Fibroblast of skin of left quadriceps (primary cell): ENCODE results near the gene ATP13A3.
A peak's percentile ranks its signal among the peaks of the same experiment; 100 is the strongest.
"Not testable (repeated sequence)": the region's sequence is repeated elsewhere in the genome, so short reads cannot be mapped to it uniquely, and the experiment has no call there.

Experiments used
- DNase-seq, 2 experiments: peaks; one replicate each; pipeline ENCODE4 v3.0.0-alpha.2; 2013; ENCODE audit warnings: low read depth in 2 of 2

ATP13A3 gene

DNA sequence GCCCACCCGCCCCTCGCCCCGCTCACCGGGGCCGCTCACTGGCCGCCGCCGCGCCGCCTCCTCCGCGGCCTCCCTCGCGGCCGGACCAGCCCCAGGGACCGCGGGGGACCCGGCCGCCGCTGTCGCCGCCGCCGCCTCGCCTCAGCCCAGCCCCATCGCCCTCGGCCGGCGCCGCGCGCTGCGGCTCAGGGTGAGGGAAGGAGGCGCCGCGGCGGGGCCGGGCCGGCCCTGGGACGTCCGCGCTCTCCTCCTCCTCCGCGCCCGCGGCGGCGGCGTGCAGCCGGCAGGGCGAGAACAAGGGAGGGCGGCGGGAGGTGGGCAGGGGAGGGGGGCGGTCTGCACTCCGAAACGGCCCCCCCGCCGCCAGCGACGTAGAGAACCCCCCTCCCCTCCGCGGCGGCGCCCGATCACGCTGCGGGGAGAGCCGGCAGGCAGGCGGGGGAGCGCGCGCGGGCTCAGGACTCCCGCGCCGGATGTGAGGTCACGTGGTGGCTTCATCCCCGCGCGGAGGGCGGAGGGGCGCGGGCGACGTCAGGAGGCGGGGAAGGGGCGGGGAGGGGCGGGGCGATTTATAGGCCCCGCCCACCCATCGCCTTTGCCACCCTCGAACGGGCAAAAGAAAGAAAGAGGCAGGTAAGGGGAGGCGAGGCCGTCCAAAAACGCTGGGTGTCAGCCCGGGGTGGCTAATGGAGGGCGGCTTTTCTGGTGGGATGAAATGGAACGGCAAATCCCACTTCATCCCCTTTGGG, at the start of gene ATP13A3:
Gene ATP13A3 (minus strand): TSS at position 463 of the 749 bp plus-strand sequence. CDS start 24,812 bp downstream, outside the sequence.
- peak; percentile 80 to 86 for DNase-seq

DNA sequence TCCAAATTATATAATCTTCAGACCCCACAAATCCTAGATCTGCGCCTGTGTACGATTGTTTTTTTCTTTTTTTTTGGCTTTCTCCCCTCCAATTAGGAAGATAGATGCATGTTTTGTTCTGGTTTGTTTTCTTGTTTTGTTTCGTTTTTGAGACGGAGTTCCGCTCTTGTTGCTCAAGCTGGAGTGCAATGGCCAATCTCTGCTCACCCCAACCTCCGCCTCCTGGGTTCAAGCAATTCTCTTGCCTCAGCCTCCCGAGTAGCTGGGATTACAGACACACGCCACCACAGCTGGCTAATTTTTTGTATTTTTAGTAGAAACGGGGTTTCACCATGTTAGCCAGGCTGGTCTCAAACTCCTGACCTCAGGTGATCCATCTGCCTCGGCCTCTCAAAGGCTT, 48.4 kb upstream of the ATP13A3 start:
- DNase-seq = not testable (repeated sequence)

DNA sequence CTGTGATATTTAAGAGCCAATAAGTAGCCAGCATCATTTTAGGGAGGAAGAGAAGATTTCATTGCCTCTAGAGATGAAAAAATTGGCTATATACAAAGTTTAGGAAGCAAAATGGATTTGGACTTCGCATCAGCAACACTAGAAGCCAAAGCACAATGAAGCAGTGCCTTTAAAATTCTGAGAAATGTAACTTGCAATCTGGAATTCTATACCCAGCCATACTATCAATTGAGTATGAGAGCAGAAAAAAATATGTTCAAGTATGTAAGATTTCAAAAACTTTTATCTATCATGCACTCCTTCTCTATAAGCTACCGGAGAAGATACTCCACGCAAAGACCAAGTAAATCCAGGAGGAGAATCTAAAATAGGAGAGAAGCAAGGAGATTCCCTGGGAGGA, 47.4 kb upstream of the ATP13A3 start:
- no peak for DNase-seq

DNA sequence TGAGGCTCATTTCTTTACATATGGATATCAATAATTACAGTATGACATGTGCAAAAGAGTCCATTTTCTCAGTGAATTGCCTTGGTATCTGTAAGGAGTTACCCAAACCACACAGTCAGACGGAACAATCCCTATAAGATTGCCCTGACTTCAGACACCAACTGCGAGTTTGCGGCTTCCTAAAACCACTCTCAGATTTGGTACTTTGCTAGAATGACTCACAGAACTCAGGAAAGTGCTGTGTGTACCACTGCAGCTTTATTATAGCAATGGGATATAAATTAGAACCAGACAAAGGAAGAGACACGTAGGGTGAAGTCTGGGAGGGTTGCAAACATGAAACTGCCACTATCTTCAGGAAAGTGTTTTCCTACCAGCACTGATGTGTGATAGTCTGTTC, 45.8 kb upstream of the ATP13A3 start:
- DNase-seq = peak; percentile 62 to 67

DNA sequence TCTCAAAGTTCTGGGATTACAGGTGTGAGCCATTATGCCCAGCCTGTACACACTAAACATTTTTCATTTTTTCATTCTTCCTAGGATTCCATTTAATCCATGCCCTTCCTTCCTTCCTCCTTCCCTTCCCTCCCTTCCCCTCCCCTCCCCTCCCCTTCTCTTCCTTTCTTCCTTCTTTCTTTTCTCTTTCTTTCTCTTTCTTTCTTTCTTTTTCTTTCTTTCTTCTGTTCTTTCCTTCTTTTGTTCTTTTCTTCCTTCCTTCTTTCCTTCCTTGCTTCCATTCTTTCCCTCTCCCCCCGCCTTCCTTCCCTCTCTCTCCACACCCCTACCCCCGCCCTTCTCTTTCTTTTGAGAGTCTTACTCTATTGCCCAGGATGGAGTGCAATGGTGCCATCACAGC, 40.9 kb upstream of the ATP13A3 start:
- no peak for DNase-seq

DNA sequence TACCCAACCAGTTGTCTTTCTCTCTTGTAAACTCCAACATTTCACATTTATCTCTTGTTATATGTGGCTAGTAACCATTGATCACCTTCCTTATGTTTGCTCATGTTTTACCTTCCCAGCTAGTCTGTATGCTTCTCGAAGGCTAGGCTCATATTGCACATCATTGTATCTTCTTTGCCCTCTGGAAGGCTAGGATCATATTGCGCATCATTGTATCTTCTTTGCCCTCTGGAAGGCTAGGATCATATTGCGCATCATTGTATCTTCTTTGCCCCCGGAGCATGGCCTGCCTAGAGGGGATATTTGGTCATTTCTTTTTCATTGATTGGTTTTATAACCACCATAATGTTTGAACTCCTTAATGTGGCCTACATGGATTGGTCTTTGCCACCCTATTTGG, 39.4 kb upstream of the ATP13A3 start:
- no peak for DNase-seq

DNA sequence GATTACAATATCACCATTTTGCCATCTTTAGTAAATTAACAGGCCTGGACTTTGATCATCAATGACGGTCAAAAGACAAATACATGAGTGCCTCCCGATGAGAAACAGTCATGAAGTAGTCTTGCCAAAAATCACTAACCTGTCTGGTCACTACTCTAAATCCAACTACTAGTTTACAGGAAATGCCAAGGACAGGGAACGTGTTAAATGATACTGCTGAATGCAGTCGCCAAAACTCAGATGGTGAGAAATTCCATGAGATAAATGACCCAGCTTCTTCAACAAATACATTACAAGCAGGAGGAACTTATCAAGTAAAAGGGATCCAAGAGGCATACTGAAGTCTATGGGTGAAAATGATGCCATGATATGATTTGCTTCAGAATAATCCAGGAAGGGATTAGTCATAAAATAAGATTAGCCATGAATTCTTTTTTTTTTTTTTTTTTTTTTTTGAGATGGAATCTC, 35.8 kb upstream of the ATP13A3 start:
- DNase-seq = no peak

DNA sequence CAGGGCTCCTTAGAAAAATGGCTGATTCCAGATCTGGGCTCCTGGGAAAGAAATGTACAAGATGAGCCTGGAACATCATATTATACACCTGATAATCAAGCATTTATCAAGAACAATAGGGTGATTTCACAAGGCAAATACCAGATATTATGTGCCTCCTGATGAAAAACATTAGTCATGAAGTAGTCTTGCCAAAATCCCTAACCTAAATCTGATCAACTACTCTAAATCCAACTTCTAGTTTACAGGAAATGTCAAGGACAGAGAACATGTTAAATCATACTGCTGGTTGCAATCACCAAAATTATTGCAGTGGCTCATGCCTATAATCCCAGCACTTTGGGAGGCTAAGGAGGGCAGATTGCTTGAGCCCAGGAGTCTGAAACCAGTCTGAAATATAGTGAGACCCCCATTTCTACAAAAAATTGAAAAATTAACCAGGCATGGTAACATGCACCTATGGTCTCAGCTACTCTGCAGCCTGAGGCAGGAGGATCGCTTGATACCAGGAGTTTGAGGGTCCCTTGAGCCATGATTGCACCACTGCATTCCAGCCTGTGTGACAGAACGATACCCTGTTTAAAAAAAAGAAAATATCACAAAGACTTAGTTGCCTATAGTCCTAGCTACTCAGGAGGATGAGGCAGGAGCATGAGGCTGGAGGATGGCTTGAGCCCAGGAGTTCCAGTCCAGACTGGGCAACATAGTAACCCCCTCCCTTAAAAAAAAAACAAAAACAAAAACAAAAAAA, 34.9 kb upstream of the ATP13A3 start:
- DNase-seq = peak; percentile 65 to 67

DNA sequence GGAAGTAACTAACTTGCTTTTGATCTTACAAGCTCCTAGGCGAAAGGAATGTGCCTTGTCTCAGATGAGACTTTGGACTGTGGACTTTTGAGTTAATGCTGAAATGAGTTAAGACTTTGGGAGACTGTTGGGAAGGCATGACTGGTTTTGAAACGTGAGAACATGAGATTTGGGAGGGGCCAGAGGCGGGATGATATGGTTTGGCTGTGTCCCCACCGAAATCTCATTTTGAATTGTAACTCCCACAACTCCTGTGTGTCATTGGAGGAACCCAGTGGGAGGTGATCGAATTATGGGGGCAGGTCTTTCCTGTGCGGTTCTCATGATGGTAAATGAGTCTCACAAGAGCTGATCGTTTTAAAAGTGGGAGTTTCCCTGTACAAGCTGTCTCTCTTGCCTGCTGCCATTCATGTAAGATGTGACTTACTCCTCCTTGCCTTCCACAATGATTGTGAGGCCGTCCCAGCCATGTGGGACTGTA, 33.9 kb upstream of the ATP13A3 start:
- not testable (repeated sequence) for DNase-seq

DNA sequence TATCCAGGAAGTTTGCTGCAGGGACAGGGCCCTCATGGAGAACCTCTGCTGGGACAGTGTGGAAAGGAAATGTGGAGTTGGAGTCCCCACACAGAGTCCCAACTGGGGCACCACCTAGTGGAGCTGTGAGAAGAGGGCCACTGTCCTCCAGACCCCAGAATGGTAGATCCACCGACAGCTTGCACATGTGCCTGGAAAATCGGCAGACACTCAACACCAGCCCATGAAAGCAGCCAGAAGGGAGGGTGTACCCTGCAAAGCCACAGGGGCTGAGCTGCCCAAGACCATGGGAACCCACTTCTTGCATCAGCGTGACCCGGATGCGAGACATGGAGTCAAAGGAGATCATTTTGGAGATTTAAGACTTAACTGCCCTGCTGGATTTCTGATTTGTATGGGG, 33.4 kb upstream of the ATP13A3 start:
- not testable (repeated sequence) for DNase-seq

DNA sequence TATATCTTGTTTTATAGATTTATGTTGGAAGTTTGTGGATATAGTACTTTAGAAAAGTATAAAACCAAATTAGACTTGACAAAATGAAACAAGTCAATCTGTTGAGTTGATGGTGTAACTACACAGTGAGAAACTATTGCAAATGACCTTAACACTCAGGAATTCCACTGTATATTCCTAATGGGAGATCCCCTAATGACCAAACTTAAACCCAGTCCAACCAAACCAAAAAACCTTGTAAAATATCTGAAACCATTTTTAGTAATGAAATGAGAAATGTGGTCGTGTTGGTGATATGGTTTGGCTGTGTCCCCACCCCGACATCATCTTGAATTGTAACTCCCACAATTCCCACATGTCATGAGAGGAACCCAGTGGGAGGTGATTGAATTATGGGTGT, 31.9 kb upstream of the ATP13A3 start:
- DNase-seq = no peak

DNA sequence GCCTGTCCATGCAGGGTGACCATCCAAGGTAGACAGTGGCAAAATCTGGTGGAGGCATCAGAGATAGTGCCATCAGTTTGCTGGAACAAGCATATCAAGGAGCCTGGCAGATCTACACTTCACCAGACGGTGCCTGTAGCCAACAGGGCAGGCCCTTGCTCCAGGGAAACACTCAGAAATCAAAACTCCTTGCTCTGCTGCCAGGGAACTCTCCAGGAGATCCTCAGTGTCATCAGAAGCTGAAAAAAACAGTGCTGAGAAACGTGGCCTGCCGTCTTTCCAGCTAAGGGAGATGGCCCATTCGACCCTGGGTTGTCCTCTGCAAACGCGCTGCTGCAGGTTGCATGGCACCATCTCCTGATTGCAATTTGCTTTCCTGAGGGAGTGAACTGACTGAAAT, 30.5 kb upstream of the ATP13A3 start:
- DNase-seq = no peak

DNA sequence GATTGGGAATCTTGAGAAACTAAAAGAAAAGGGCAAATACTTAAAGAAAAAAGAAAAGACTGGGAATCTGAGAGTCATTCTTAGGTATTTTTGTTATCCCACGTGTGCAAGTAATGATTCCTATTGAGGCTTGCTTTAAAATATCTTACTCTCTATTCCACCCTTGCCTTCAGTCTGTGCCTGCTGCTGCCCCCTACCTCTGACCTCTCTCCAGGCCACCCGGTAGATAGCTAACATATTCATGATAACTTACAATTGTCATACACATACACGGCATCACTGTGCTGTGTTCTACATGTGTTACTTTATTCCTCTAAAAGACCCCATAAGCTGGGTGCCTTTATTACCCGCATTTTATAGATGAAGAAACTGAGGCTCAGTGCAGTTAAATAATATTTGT, 27.8 kb upstream of the ATP13A3 start:
- DNase-seq = no peak

DNA sequence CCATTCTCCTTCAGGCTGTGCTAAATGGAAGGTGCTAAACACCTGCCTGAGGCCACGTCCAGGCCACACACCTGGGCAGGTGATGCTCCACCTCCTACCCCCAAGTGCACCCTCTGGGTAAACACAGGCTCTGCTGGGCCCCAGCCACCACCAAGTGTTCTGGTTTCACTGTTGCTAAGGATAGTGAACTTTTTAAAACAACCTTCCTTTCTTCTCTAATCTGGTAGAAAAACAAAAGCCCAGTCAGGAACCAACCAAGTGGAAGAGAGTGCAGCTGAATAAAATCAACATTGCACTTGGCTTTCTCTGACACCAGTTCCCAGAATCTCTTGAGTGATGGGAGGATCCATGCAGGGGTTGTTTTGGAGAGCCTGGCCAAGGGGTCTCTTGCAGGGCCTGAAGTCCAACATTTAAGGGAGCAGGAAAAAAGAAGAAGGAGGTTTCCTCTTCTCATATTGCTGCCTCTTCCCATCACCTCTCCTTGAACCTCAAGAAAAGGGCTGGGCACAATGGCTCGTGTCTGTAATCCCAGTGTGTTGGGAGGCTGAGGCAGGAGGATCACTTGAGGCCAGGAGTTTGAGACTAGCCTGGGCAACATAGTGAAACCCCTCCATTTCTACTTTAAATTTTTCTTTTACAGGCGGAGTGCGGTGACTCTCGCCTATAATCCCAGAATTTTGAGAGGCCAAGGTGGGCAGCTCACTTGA, 26.2 kb upstream of the ATP13A3 start:
- no peak for DNase-seq

DNA sequence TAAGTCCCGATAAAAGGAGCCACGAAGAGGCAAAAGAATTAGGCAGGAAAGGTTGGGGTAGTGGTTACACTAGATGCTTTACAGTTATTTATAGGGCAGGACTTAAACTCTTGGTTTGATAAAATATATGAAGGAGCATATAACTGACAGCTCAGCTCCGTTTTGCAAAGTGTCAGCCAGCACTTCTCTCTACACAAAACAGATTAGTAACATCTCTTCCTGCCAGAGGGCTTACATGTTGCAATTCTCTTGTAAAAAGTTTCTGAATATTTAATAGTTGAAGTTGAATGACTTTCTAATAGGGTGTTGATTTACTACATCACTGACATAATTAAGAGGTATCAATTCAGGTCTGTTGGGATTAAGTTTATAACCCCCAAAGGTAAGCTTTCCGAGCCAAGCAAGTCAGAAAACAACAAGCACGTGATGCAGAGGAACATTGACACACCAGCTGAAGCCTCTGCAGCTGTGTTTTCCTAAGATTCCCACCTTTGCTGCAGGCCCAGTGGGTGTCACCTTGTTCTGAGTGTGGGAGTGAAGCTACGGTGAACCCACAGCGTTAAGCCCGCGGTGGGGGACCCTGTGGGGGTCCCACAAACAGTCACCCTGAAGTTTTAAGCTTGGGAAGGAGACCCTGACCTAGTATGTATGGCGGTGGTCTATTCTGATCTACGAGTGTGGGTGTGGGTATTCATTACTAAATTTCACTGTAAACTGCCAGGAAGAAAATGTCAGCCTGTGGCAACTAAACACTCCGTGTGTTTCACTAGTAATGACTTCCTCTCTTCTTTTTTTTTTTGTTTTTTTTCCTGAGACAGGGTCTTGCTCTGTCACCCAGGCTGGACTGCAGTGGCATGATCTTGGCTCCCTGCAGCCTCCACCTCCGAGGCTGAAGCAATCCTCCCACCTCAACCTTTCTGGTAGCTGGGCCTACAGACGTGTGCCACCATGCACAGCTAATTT, 22.0 kb upstream of the ATP13A3 start:
- no peak for DNase-seq

DNA sequence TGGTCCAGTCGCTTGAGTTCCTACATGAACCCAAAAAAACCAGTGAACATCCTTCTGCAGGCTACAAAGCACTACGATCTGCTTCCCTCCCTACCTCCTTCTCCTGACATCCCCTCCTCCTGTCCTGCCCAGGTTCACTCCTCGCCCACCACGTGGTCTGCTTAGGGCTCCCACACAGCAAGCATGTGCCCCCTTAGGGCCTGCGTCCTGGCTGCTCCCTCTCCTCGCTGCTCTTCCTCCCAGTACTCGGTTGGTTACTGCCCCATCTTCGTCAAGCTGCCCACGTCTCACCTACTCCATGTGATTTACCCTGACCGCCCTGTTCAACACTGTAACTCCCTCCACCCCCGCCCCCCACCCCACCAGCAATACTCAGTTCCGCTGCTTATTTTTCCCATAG, 20.8 kb upstream of the ATP13A3 start:
- no peak for DNase-seq

DNA sequence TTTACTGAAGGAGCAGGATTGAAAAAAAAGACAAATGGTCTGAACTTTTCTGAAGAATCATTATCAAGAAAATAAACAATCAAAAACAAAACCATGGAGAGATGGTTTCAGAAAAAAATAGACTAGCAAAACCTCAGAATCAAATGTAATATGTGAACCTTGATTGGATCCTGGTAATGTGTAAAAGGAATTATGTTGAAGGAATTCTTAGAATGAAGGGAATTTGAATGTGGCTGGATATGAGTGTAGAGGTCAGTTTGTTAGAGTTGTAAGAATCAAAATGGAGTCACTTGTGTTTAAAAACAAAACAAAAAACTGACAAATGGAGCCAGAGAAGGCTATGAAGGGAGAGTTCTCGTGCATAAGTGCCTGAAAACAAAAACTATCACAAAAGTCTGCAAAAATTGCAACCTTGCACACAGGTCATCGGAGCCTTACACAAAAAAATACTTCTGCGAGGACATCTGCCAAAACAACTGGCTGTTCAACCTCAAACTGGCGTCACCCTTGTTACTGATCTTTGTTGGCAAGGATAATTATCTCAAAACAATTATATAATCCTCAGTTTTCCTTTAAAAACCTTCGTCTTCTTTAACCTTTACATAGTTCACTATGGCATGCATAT, 19.1 kb upstream of the ATP13A3 start:
- DNase-seq = no peak

DNA sequence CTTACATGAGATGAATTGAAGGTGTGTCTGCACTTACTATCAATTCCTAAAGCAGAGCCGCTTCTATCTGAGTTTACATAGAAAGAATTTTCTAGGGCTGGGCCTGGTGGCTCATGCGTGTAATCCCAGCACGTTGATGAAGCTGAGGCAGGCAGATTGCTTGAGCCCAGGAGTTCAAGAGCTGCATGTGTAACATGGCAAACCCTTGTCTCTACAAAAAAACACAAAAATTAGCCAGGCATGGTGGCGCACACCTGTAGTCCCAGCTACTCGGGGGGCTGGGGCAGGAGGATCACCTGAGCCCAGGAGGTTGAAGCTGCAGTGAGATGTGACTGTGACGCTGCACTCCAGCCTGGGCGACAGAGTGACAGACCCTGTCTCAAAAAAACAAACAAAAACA, 18.1 kb upstream of the ATP13A3 start:
- no peak for DNase-seq

DNA sequence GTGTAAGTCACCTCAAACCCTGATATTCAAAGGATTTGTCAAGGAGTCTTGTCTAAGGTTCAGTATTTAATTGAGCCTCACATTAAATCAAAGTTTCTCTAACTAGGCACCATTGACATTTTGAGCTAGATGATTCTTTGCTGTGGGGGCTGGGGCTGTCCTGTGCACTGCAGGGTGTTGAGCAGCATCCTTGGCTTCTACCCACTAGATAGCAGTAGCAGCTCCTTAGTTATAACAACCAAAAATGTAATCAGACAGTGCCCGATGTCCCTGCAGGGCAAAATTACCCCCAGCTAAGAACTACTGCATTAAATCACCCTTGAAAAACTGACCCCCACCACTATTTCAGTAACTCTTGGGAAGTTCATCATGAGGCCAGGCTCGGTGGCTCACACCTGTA, 17.3 kb upstream of the ATP13A3 start:
- no peak for DNase-seq

DNA sequence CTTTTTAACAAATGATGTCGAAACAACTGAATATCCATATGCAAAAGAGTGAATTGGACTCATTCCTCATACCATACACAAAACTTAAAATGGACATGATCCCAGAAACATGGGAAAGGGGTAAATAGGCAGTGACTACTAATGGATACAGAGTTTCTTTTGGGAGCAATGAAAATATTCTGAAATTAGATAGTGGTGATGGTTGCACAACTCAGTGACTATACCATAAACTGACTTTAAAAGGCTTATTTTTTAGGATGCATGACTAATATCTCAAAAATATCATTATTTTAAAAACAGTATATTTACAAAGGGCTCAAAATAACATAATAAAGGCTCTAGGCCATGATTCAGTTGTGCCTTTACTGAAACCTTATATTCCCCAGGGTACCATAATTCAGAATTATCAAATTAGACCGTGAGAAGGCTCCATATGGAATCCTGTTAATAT, 16.3 kb upstream of the ATP13A3 start:
- peak; percentile 74 to 76 for DNase-seq

DNA sequence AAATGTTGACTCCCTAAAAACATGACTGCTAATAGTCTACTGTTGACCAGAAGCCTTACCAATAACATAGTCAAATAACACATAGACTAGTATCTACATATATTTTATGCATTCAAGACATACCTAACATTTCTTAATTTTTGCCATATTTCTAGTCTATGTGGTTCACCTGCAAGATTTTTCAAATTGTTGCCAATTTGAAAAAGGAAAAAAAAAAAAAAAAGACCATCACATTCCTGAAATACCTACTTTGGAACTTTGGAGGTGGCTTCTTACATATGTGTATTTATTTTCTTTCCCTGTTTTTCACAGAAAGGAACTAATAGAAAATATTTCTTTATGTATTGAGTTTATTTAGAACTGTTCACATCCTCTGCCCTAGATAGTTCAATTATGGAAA, 13.4 kb upstream of the ATP13A3 start:
- no peak for DNase-seq
